Vagina (tissue), 2 donors: ENCODE data around the gene MAP4K2.

Experiments used
- POLR2A ChIP-seq, 2 donors: fragments of 450-650 bp; IDR thresholded peaks; one replicate each; pipeline ENCODE4 v1.6.1; 2017; ENCODE audit warnings: antibody characterized with exemption in 2 of 2, mild to moderate bottlenecking in 2 of 2, moderate library complexity in 2 of 2
- POLR2AphosphoS5 ChIP-seq, 2 donors: sonication (generic); formaldehyde crosslinking; IDR thresholded peaks; one replicate each; pipeline ENCODE4 v1.9.0; 2017; ENCODE audit warnings: antibody characterized with exemption in 2 of 2, mild to moderate bottlenecking in 2 of 2, low read depth in 1 of 2; ENCODE audit not compliant: insufficient read depth in 1 of 2

DNA sequence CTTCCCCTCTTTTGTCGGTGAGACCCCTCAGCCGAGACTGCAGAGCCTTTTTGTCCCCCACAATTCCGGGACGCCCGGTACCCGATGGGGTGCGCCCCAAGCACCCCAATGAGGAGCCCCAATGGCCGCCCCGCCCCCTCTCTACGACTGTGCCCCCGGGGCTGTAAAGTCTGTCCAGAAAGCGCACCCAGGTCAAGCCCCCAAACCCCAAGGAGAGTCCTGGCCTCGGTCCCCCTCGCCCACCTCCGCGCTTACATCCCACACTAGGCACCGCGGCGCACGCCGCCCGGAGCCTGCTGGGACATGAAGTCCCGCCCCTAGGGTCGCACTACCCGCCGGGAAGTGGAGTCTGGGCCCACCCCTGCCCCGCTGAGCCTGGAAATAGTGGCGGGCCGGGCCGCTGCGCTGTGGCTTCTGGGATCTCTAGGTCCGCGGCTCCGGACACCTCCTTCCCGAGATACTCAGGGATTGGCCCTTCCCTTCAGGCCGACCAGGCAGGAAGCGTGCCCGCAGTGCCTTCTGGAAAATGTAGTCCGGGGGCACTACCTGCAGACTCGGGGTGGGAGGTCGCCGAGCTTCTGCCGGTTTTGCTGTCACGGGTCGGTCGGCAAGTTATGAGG lies 7.4 kb upstream of the MAP4K2 start, which contains the start of gene MEN1:
- peak; percentile 92 to 98 for TF ChIP-seq POLR2AphosphoS5 (IDR thresholded peaks at IDR 0.05; ENCODE audit: insufficient read depth in 1 of 2, low read depth in 1 of 2)
- TF ChIP-seq POLR2A (IDR thresholded peaks at IDR 0.05): peak in 1 of 2 donors; percentile 64
